ENCODE data around the gene TNIP2.
"Not testable (repeated sequence)": the region's sequence is repeated elsewhere in the genome, so short reads cannot be mapped to it uniquely, and the experiment has no call there.

Gene TNIP2

GRCh38 chr4:2794486-2795299 is 38.6 kb upstream of the TNIP2 start:
- no peak for DNase-seq (ENCODE audit: low spot score)

- peak; percentile 68 for DNase-seq (ENCODE audit: low spot score)
These were observed 37.7 kb upstream of the TNIP2 start for GRCh38 chr4:2793586-2794485.

- peak; percentile 77 for DNase-seq (ENCODE audit: low spot score)
These were observed 36.8 kb upstream of the TNIP2 start, which contains the start of gene SH3BP2 for GRCh38 chr4:2792711-2793585. TSS of gene SH3BP2 (plus strand) at chr4:2793085. CDS start at chr4:2820618, 27,533 bp downstream.

GRCh38 chr4:2792396-2792710 is 36.2 kb upstream of the TNIP2 start:
- DNase-seq (ENCODE audit: low spot score): no peak

- DNase-seq (ENCODE audit: low spot score): no peak
These were observed 35.6 kb upstream of the TNIP2 start for GRCh38 chr4:2791518-2792395.

- no peak for DNase-seq (ENCODE audit: low spot score)
These were observed 34.7 kb upstream of the TNIP2 start for GRCh38 chr4:2790583-2791517.

GRCh38 chr4:2789793-2790582 is 33.9 kb upstream of the TNIP2 start:
- no peak for DNase-seq (ENCODE audit: low spot score)

GRCh38 chr4:2789351-2789750 is 33.2 kb upstream of the TNIP2 start:
- no peak for DNase-seq (ENCODE audit: low spot score)

- DNase-seq (ENCODE audit: low spot score): no peak
These were observed 32.5 kb upstream of the TNIP2 start for GRCh38 chr4:2788532-2789103.

- DNase-seq (ENCODE audit: low spot score): no peak
These were observed 32.0 kb upstream of the TNIP2 start for GRCh38 chr4:2788101-2788500.

GRCh38 chr4:2787230-2788100 is 31.3 kb upstream of the TNIP2 start:
- DNase-seq (ENCODE audit: low spot score): no peak

- no peak for DNase-seq (ENCODE audit: low spot score)
These were observed 30.7 kb upstream of the TNIP2 start for GRCh38 chr4:2786794-2787229.

- no peak for DNase-seq (ENCODE audit: low spot score)
These were observed 30.1 kb upstream of the TNIP2 start for GRCh38 chr4:2786152-2786671.

GRCh38 chr4:2785613-2786012 is 29.5 kb upstream of the TNIP2 start:
- no peak for DNase-seq (ENCODE audit: low spot score)

GRCh38 chr4:2783790-2784189 is 27.7 kb upstream of the TNIP2 start:
- no peak for DNase-seq (ENCODE audit: low spot score)

- no peak for DNase-seq (ENCODE audit: low spot score)
These were observed 25.8 kb upstream of the TNIP2 start for GRCh38 chr4:2781911-2782310.

GRCh38 chr4:2780643-2781042 is 24.5 kb upstream of the TNIP2 start:
- DNase-seq (ENCODE audit: low spot score): not testable (repeated sequence)

- DNase-seq (ENCODE audit: low spot score): no peak
These were observed 15.1 kb upstream of the TNIP2 start for GRCh38 chr4:2771264-2771663.
